ENCODE measurements around the gene RMND5A. TPM values are rescaled to one million over a fixed set of nuclear protein-coding genes. Genes with fewer than 3 reads are reported as not detected.

Gene RMND5A
- total RNA-seq, 1 donor from 2014 or later: 24.3 TPM

DNA sequence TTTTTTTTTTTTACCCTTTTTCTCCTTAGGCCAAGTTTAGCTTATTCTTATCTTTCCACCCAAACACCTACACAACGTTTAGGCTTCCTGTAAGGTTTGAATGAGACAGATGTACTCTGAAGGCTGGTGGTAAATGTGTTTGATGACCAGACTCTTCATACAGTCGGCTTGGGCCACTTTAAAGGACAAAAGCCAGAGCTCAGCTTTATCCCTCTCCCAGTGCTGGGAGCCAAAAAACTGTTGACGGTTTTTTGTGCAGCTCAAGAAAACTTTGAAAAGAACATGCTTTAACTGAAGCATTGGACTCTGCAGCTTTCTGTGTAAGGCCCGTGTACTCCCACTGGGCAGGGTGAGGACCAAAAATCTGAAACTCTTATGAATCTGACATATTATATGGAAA, 55.2 kb downstream of the RMND5A start:
- H3K27ac Mint-ChIP-seq (ENCODE audit: unreplicated experiment): no peak overlapping the region
- no peaks in the 10 kb centered on the region for H3K9me3 Mint-ChIP-seq (ENCODE audit: unreplicated experiment)
- TF ChIP-seq, protein P1, sequence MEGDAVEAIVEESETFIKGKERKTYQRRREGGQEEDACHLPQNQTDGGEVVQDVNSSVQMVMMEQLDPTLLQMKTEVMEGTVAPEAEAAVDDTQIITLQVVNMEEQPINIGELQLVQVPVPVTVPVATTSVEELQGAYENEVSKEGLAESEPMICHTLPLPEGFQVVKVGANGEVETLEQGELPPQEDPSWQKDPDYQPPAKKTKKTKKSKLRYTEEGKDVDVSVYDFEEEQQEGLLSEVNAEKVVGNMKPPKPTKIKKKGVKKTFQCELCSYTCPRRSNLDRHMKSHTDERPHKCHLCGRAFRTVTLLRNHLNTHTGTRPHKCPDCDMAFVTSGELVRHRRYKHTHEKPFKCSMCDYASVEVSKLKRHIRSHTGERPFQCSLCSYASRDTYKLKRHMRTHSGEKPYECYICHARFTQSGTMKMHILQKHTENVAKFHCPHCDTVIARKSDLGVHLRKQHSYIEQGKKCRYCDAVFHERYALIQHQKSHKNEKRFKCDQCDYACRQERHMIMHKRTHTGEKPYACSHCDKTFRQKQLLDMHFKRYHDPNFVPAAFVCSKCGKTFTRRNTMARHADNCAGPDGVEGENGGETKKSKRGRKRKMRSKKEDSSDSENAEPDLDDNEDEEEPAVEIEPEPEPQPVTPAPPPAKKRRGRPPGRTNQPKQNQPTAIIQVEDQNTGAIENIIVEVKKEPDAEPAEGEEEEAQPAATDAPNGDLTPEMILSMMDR (IDR thresholded peaks at IDR 0.05): no peak
- no peak overlapping the region for H3K4me3 Mint-ChIP-seq (ENCODE audit: unreplicated experiment)
- no peak for DNase-seq (ENCODE audit: extremely low spot score, unreplicated experiment)
- H3K36me3 Mint-ChIP-seq (ENCODE audit: unreplicated experiment): peaks cover 34% of the 10 kb centered on the region
- H3K4me1 Mint-ChIP-seq (ENCODE audit: unreplicated experiment): no peaks in the 10 kb centered on the region
- no peaks in the 10 kb centered on the region for H3K27me3 Mint-ChIP-seq (ENCODE audit: unreplicated experiment)

DNA sequence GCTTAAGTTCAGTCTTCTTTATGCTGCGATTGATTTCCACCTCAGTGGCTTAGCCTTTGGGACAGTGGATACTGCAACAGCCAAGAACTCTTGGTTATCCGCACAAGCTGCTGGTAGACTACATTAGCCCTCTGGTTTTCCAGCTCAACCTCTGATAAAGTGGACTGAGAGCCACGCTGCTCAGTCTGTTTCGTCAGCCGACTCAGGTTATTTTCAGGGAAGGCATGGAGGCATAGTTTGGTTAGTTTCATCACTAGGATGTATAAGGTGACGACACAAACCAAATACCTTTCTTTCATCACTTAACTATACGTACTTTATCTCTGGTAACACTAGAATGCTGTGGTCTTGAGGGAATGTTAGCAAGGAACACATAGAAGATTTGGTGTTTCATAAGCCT, 56.4 kb downstream of the RMND5A start:
- TF ChIP-seq, protein P1 (IDR thresholded peaks at IDR 0.05): no peak

DNA sequence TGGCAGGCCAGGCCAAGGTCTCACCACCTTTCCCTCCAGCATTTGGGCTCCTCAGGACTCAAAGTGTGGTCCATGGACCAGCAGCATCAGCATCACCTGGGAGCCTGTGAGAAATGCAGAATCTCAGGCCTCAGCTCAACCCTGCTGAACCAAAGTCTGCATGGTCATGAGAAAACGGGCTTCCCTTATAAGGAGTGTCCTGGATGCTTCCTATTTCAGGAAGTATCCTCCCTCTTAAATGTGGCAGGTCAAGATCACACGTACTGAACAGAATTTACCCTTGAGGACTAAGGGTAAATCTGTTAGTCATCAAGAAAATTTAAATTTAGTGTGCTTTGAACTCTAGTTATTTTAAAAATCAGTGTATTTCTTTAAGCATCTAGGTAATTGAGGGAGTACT, 58.9 kb downstream of the RMND5A start:
- no peak overlapping the region for H3K27ac Mint-ChIP-seq (ENCODE audit: unreplicated experiment)
- H3K9me3 Mint-ChIP-seq (ENCODE audit: unreplicated experiment): no peaks in the 10 kb centered on the region
- DNase-seq (ENCODE audit: extremely low spot score, unreplicated experiment): no peak
- H3K27me3 Mint-ChIP-seq (ENCODE audit: unreplicated experiment): peaks cover 9% of the 10 kb centered on the region
- no peaks in the 10 kb centered on the region for H3K4me1 Mint-ChIP-seq (ENCODE audit: unreplicated experiment)
- TF ChIP-seq, protein P1 (IDR thresholded peaks at IDR 0.05): no peak
- no peak overlapping the region for H3K4me3 Mint-ChIP-seq (ENCODE audit: unreplicated experiment)
- H3K36me3 Mint-ChIP-seq (ENCODE audit: unreplicated experiment): peaks cover 7% of the 10 kb centered on the region

More for the DNA sequence above, 56.4 kb downstream of the RMND5A start:
- Mint-ChIP-seq H3K36me3 (ENCODE audit: unreplicated experiment) (peaks cover 24% of the 10 kb centered on the region), H3K4me1 (ENCODE audit: unreplicated experiment) (no peaks in the 10 kb centered on the region), H3K27me3 (ENCODE audit: unreplicated experiment) (peaks cover 2% of the 10 kb centered on the region), H3K27ac (ENCODE audit: unreplicated experiment) (no peak overlapping the region), H3K4me3 (ENCODE audit: unreplicated experiment) (no peak overlapping the region), H3K9me3 (ENCODE audit: unreplicated experiment) (no peaks in the 10 kb centered on the region)
- no peak for DNase-seq (ENCODE audit: extremely low spot score, unreplicated experiment)

DNA sequence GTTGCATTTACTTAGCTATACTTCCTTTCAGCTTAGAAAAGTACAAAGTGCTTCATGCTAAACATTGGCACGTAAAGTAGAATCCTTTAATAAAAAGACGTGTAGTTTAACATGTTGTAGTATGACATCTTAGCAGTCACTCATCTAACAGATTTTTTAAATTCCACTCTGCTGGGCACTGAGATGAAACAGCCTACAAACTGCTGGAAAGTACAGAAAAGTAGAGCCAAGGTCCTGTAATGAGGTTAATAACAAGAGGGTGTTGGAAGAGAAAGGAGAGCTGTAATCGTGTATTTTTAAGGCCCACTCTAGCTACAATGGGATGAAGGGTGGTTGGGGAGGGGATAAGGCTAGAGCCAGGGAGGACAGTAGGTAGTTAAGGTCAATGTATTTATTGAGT, 59.9 kb downstream of the RMND5A start:
- no peak for DNase-seq (ENCODE audit: extremely low spot score, unreplicated experiment)
- H3K36me3 Mint-ChIP-seq (ENCODE audit: unreplicated experiment): peaks cover under 1% of the 10 kb centered on the region
- no peak overlapping the region for H3K4me3 Mint-ChIP-seq (ENCODE audit: unreplicated experiment)
- H3K27ac Mint-ChIP-seq (ENCODE audit: unreplicated experiment): no peak overlapping the region
- H3K27me3 Mint-ChIP-seq (ENCODE audit: unreplicated experiment): peaks cover 17% of the 10 kb centered on the region
- TF ChIP-seq, protein P1 (IDR thresholded peaks at IDR 0.05): no peak
- H3K4me1 Mint-ChIP-seq (ENCODE audit: unreplicated experiment): no peaks in the 10 kb centered on the region
- H3K9me3 Mint-ChIP-seq (ENCODE audit: unreplicated experiment): no peaks in the 10 kb centered on the region

DNA sequence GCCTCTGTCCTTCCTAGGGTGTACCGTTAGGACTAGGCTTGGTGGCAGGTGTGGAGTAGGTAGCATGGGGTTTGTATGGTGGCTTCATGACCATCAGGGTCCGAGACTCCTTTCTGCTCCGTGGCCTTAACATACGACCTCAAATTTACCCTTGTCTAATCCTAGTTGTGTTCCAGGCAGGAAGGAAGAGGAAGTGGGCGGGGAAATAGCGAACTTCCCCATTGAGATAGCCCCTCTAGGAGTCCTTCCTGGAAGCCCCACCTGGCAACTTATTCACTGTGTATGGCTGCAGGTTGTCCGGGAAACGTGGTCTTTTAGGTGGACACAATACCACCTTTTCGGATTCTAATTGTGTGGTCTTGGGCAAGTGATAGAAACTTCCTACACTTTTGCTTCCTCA, 61.3 kb downstream of the RMND5A start:
- no peaks in the 10 kb centered on the region for H3K36me3 Mint-ChIP-seq (ENCODE audit: unreplicated experiment)
- H3K9me3 Mint-ChIP-seq (ENCODE audit: unreplicated experiment): no peaks in the 10 kb centered on the region
- TF ChIP-seq, protein P1 (IDR thresholded peaks at IDR 0.05): no peak
- no peak overlapping the region for H3K4me3 Mint-ChIP-seq (ENCODE audit: unreplicated experiment)
- H3K27ac Mint-ChIP-seq (ENCODE audit: unreplicated experiment): no peak overlapping the region
- DNase-seq (ENCODE audit: extremely low spot score, unreplicated experiment): no peak
- H3K4me1 Mint-ChIP-seq (ENCODE audit: unreplicated experiment): no peaks in the 10 kb centered on the region
- H3K27me3 Mint-ChIP-seq (ENCODE audit: unreplicated experiment): peaks cover 29% of the 10 kb centered on the region
